Ecto neural progenitor cell (in vitro differentiated cells): ENCODE measurements around the gene SRSF6.
"Not testable (repeated sequence)": the region's sequence is repeated elsewhere in the genome, so short reads cannot be mapped to it uniquely, and the experiment has no call there.

Source experiments
- DNase-seq: peaks from one replicate; pipeline ENCODE4 v3.0.0-alpha.2; 2018; ENCODE audit warnings: low spot score

Gene SRSF6

GRCh38 chr20:43457640-43458421 is at the start of gene SRSF6:
Gene SRSF6, plus strand, starts transcription at chr20:43457896. Its CDS starts 138 bp downstream, at chr20:43458034.
- peak; percentile 96 for DNase-seq

GRCh38 chr20:43408848-43409576 is 48.7 kb upstream of the SRSF6 start:
- no peak for DNase-seq

GRCh38 chr20:43409577-43409913 is 48.2 kb upstream of the SRSF6 start:
- DNase-seq, result no peak

- DNase-seq, result no peak
These were observed 41.9 kb upstream of the SRSF6 start for GRCh38 chr20:43415661-43416430.

GRCh38 chr20:43416591-43417228 is 41.0 kb upstream of the SRSF6 start:
- no peak for DNase-seq

DNA sequence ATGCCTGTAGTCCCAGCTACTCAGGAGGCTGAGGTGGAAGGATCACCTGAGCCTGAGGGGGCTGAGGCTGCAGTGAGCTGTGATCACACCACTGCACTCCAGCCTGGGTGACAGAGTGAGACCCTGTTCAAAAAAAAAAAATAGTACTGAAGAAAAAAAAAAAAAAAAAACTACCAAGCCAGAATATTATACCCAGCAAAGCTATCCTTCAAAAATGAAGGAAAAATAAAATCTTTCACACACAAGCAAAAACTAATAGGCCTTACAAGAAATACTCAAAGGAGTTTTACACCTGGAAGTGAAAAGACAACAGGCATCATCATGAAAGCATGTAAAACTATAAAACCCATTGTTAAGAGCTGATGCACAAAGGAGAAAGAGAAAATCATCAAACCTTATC is 37.5 kb upstream of the SRSF6 start:
- no peak for DNase-seq

- DNase-seq, result not testable (repeated sequence)
These were observed 36.8 kb upstream of the SRSF6 start for GRCh38 chr20:43420913-43421312.

DNA sequence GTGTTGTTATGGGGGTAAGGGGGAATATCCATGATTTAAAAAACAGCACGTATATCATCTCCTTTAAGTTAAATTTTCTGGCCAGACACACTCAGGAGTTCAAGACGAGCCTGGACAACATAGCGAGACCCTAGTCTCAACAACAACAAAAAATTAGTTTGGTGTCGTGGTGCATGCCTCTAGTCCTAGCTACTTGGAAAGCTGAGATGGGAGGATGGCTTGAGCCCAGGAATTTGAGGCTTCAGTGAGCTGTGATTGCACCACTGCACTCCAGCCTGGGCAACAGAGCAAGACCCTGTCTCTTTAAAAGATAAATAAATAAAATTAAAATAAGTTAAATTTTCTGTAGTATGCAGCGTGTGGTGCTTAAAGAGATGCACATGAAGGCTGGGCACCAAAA is 31.5 kb upstream of the SRSF6 start:
- no peak for DNase-seq

- DNase-seq, result no peak
These were observed 27.2 kb upstream of the SRSF6 start for GRCh38 chr20:43430265-43431133.

DNA sequence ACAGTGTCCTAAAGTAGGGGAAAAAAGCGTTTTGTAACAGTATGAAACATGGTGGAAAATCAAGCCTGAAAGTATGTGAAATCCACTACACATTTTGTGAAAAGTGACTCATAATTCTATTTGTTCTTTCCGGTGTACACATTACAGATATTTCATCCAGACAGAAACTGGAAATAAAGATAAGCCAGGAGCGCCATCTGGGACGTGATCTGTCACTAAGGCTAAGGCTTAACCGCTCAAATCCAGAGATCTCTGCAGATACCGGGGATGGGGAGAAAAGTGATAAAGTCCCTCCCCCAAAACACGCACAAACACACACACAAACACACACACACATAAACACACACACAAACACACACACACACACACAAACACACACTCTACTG is 26.6 kb upstream of the SRSF6 start:
- no peak for DNase-seq

GRCh38 chr20:43432498-43432897 is 25.2 kb upstream of the SRSF6 start:
- DNase-seq, result no peak

- no peak for DNase-seq
These were observed 24.3 kb upstream of the SRSF6 start for GRCh38 chr20:43433250-43433854.

- DNase-seq, result no peak
These were observed 23.1 kb upstream of the SRSF6 start for GRCh38 chr20:43434565-43434964.

- DNase-seq, result peak; percentile 2
These were observed 18.9 kb upstream of the SRSF6 start for GRCh38 chr20:43438578-43439316.

- DNase-seq, result no peak
These were observed 17.2 kb upstream of the SRSF6 start for GRCh38 chr20:43440531-43440930.

GRCh38 chr20:43442282-43442880 is 15.3 kb upstream of the SRSF6 start:
- no peak for DNase-seq

DNA sequence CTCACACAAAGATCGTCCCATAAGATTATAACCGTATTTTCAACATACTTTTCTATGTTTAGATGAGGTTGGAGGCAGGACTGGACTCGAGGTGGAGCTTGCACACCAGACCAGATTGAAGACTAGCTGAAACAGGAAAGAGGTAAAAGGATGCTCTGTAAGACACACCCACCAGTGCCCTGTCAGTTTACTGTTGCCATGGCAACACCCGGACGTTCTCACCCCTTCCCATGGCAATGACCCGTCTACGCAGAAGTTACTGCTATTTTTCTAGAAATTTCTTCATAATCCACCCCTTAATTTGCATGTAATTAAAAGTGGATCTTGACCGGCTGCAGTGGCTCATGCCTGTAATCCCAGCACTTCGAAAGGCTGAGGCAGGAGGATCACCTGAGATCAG is 13.6 kb upstream of the SRSF6 start:
- DNase-seq, result no peak

DNA sequence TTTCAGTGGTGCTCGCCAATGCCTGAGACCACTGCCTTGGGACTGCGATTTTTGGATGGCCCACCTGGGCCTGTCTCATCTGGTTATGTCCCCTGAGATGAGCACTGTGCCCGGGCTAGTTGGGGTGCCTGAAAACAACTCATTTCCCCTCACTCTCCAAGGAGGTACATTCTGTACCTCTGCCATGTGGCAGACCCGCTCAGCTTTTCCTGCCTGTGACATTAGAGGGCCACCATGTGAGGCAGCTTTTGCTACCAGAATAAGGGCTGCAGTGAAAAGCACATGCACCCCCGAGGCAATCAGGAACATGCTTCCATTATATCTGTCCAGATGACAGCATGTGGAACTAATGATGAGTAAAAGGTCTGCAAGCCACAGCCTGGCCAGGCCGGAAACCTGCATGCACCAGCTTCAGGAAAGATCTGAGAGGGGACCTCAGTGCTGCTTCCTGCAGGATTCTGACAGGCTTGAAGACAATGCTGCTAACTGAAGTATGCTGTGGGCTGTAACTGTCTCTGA is 11.3 kb upstream of the SRSF6 start:
- no peak for DNase-seq

- not testable (repeated sequence) for DNase-seq
These were observed 9.3 kb upstream of the SRSF6 start for GRCh38 chr20:43448431-43448747.
